ENCODE data around the gene PACSIN3. TPM values are rescaled to one million over a fixed set of nuclear protein-coding genes. Genes with fewer than 3 reads are reported as not detected.

Gene PACSIN3
- total RNA-seq, 1 experiment from 2014 or later, result 32.0 TPM

GRCh38 chr11:47179655-47179991 is 6.6 kb downstream of the PACSIN3 start:
- TF ChIP-seq CTCF (conservative IDR thresholded peaks at IDR 0.05; ENCODE audit: low read depth, low read length) (peak; percentile 83), EZH2 (IDR thresholded peaks at IDR 0.05; ENCODE audit: borderline replicate concordance, low read depth, low read length, poor library complexity, severe bottlenecking) (no peak)
- peak; percentile 78 for DNase-seq (ENCODE audit: low spot score)
- BruUV-seq (replicated peaks), result no TSS peak
- H3K27me3 ChIP-seq (replicated peaks; ENCODE audit: insufficient read depth, low read depth, low read length, poor library complexity), result no peaks in the 10 kb centered on the region
- ChIA-PET POLR2A (ENCODE audit: low non-redundant PET) (interaction anchor here (0.5 kb wide), 1 partner anchor 938 kb away, joined by 5 read pairs; no protein-coding TSS in a partner anchor), CTCF (interaction anchor here (1.0 to 1.2 kb wide), 7 partner anchors 9 to 175 kb away, joined by 3 to 9 read pairs (median 4); no protein-coding TSS in a partner anchor)
- no peak overlapping the region for H3K27ac ChIP-seq (ENCODE audit: low read depth, low read length, poor library complexity, severe bottlenecking)
- no peaks in the 10 kb centered on the region for H3K9me3 ChIP-seq (ENCODE audit: low read depth, low read length, poor library complexity, severe bottlenecking)
- no peak overlapping the region for H3K4me3 ChIP-seq (ENCODE audit: low read depth, low read length, poor library complexity, severe bottlenecking)
- H3K36me3 ChIP-seq (ENCODE audit: insufficient read depth, low read length, poor library complexity, severe bottlenecking), result peaks cover 25% of the 10 kb centered on the region
- peaks cover 16% of the 10 kb centered on the region for H3K4me1 ChIP-seq (ENCODE audit: insufficient read depth, low read length, poor library complexity, severe bottlenecking)
- intact Hi-C loops (cut with micrococcal nuclease; ENCODE audit: unreplicated experiment), result loop anchor here (5.0 kb wide), 3 partner anchors 68 to 673 kb away; partner anchors contain the start of gene ACP2

- no peaks in the 10 kb centered on the region for H3K27me3 ChIP-seq (replicated peaks; ENCODE audit: insufficient read depth, low read depth, low read length, poor library complexity)
- intact Hi-C loops (cut with micrococcal nuclease; ENCODE audit: unreplicated experiment), result loop anchor here (5.0 kb wide), 3 partner anchors 68 to 673 kb away; partner anchors contain the start of gene ACP2
- no TSS peak for BruUV-seq (replicated peaks)
- peak overlapping the region; percentile 93 for H3K27ac ChIP-seq (ENCODE audit: low read depth, low read length, poor library complexity, severe bottlenecking)
- peaks cover 16% of the 10 kb centered on the region for H3K4me1 ChIP-seq (ENCODE audit: insufficient read depth, low read length, poor library complexity, severe bottlenecking)
- ChIA-PET CTCF (interaction anchor here (0.8 to 2.3 kb wide), 10 partner anchors 9 to 176 kb away, joined by 3 to 11 read pairs (median 4); no protein-coding TSS in a partner anchor), POLR2A (ENCODE audit: low non-redundant PET) (interaction anchor here (0.7 kb wide), 1 partner anchor 275 kb away, joined by 4 read pairs; no protein-coding TSS in a partner anchor)
- peaks cover 29% of the 10 kb centered on the region for H3K36me3 ChIP-seq (ENCODE audit: insufficient read depth, low read length, poor library complexity, severe bottlenecking)
- no peaks in the 10 kb centered on the region for H3K9me3 ChIP-seq (ENCODE audit: low read depth, low read length, poor library complexity, severe bottlenecking)
- no peak for DNase-seq (ENCODE audit: low spot score)
- no peak for TF ChIP-seq EZH2 (IDR thresholded peaks at IDR 0.05; ENCODE audit: borderline replicate concordance, low read depth, low read length, poor library complexity, severe bottlenecking)
- no peak for TF ChIP-seq CTCF (conservative IDR thresholded peaks at IDR 0.05; ENCODE audit: low read depth, low read length)
- no peak overlapping the region for H3K4me3 ChIP-seq (ENCODE audit: low read depth, low read length, poor library complexity, severe bottlenecking)
Observed at GRCh38 chr11:47178737-47179654, 7.2 kb downstream of the PACSIN3 start.

- ChIA-PET POLR2A (ENCODE audit: low non-redundant PET) (interaction anchor here (0.7 kb wide), 1 partner anchor 276 kb away, joined by 4 read pairs; no protein-coding TSS in a partner anchor), CTCF (interaction anchor here (0.8 to 2.3 kb wide), 3 partner anchors 38 to 177 kb away, joined by 3 to 11 read pairs (median 9); no protein-coding TSS in a partner anchor)
- TF ChIP-seq EZH2 (IDR thresholded peaks at IDR 0.05; ENCODE audit: borderline replicate concordance, low read depth, low read length, poor library complexity, severe bottlenecking) (no peak), CTCF (conservative IDR thresholded peaks at IDR 0.05; ENCODE audit: low read depth, low read length) (no peak)
- Histone ChIP-seq H3K4me1 (ENCODE audit: insufficient read depth, low read length, poor library complexity, severe bottlenecking) (peaks cover 16% of the 10 kb centered on the region), H3K4me3 (ENCODE audit: low read depth, low read length, poor library complexity, severe bottlenecking) (no peak overlapping the region), H3K9me3 (ENCODE audit: low read depth, low read length, poor library complexity, severe bottlenecking) (no peaks in the 10 kb centered on the region), H3K27ac (ENCODE audit: low read depth, low read length, poor library complexity, severe bottlenecking) (peak overlapping the region; percentile 93), H3K36me3 (ENCODE audit: insufficient read depth, low read length, poor library complexity, severe bottlenecking) (peaks cover 36% of the 10 kb centered on the region), H3K27me3 (replicated peaks; ENCODE audit: insufficient read depth, low read depth, low read length, poor library complexity) (no peaks in the 10 kb centered on the region)
- DNase-seq (ENCODE audit: low spot score), result no peak
- intact Hi-C loops (cut with micrococcal nuclease; ENCODE audit: unreplicated experiment), result loop anchor here (5.0 kb wide), 3 partner anchors 69 to 674 kb away; partner anchors contain the start of gene ACP2
- BruUV-seq (replicated peaks), result no TSS peak
Observed at GRCh38 chr11:47178316-47178715, 7.9 kb downstream of the PACSIN3 start.

All from A673 (cell line).